ENCODE data around the gene LMX1A. TPM values are rescaled to one million over a fixed set of nuclear protein-coding genes. Genes with fewer than 3 reads are reported as not detected.

The LMX1A gene
- total RNA-seq, 1 donor from 2014 or later: not detected

DNA sequence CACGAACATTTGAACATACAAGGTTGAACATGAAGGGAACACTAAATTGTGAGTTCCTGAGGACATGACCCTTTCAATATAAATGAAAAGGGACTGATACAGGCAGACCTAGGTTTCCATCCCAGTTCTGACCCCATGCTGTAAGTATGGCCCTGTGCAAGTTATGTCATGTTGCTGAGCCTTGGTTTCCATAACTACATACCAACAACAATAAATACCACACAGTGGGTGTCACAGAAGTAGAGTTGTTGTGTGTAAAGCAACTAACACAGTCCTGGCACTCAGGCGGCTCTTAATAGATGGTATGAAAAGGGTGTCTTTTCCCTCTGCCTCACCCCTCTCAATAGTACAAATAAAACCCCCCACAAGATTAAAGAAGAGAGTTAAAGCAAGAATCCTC lies 140.8 kb downstream of the LMX1A start:
- Histone ChIP-seq H3K36me3 (no peaks in the 10 kb centered on the region), H3K27me3 (no peaks in the 10 kb centered on the region), H3K4me1 (no peaks in the 10 kb centered on the region), H3K9me3 (no peaks in the 10 kb centered on the region), H3K27ac (no peak overlapping the region), H3K4me3 (no peak overlapping the region)
- no peak for DNase-seq (ENCODE audit: extremely low spot score in 2 of 2)
- TF ChIP-seq POLR2A (IDR thresholded peaks at IDR 0.05) (no peak), POLR2AphosphoS5 (IDR thresholded peaks at IDR 0.05; ENCODE audit: insufficient read depth in 1 of 2, low read depth in 1 of 2) (no peak)
- TF ChIP-seq, protein P1, sequence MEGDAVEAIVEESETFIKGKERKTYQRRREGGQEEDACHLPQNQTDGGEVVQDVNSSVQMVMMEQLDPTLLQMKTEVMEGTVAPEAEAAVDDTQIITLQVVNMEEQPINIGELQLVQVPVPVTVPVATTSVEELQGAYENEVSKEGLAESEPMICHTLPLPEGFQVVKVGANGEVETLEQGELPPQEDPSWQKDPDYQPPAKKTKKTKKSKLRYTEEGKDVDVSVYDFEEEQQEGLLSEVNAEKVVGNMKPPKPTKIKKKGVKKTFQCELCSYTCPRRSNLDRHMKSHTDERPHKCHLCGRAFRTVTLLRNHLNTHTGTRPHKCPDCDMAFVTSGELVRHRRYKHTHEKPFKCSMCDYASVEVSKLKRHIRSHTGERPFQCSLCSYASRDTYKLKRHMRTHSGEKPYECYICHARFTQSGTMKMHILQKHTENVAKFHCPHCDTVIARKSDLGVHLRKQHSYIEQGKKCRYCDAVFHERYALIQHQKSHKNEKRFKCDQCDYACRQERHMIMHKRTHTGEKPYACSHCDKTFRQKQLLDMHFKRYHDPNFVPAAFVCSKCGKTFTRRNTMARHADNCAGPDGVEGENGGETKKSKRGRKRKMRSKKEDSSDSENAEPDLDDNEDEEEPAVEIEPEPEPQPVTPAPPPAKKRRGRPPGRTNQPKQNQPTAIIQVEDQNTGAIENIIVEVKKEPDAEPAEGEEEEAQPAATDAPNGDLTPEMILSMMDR (IDR thresholded peaks at IDR 0.05): no peak
- intact Hi-C loops (cut with DNase I): no loop called here

DNA sequence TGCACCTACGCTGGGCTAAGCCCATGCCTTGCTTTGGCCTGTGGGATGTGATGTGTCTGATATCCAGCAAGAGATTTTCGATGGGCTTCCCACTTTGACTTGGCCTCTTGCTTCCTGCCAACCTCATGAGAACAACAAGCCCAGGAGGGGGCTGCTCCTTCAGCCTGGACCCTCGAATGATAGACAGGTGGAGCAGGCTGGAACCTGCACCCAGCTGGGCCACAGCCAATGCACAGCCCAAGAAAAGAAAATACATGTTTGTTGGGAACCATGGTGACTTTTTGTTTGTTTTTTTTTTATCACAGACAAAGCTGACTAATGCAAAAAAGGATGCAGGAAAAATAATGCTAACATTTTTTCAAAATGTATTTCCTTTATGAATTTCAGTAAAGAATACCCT lies 144.3 kb downstream of the LMX1A start:
- no peak for DNase-seq (ENCODE audit: extremely low spot score in 2 of 2)
- no peak overlapping the region for H3K4me3 ChIP-seq
- intact Hi-C loops (cut with DNase I): no loop called here
- H3K27ac ChIP-seq: no peak overlapping the region
- no peaks in the 10 kb centered on the region for H3K4me1 ChIP-seq
- no peaks in the 10 kb centered on the region for H3K9me3 ChIP-seq
- TF ChIP-seq, protein P1 (IDR thresholded peaks at IDR 0.05): no peak
- TF ChIP-seq POLR2AphosphoS5 (IDR thresholded peaks at IDR 0.05; ENCODE audit: insufficient read depth in 1 of 2, low read depth in 1 of 2): no peak
- TF ChIP-seq POLR2A (IDR thresholded peaks at IDR 0.05): no peak
- H3K27me3 ChIP-seq: no peaks in the 10 kb centered on the region
- H3K36me3 ChIP-seq: no peaks in the 10 kb centered on the region

DNA sequence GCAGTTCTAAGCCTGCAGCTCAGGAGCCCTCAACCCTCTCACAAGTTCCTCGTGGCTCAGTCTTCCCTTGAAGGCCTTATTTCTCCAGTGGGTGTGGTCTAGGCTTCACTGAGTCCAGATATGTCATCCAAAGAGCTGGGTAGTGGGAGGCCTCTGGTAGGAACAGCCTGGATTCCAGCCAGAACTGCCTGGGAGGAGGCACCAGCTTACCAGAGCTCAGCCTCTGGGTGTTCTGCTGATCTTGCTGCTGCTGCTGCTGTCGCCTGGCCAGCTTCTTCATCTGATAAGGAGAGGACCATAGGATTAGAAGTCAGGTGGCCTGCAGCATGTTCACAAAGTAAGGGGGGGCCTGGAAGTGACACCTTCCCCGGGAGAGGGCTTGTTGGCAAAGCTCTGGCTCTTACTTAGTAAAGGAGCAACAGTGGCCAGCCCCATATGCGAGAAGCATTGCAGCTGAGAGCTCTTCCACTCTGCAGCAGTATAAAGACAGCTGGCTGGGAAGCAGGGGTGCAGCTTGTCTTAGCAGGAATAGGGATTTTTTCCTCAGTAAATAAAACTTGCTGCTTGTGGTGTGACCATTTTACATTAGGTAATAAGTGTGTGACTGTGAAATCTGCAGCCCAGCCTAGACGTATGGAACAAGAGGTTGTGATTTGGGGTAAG lies 148.5 kb downstream of the LMX1A start:
- Histone ChIP-seq H3K4me1 (no peaks in the 10 kb centered on the region), H3K27ac (no peak overlapping the region), H3K4me3 (no peak overlapping the region), H3K27me3 (no peaks in the 10 kb centered on the region), H3K9me3 (no peaks in the 10 kb centered on the region), H3K36me3 (no peaks in the 10 kb centered on the region)
- TF ChIP-seq, protein P1 (IDR thresholded peaks at IDR 0.05): no peak
- TF ChIP-seq POLR2A (IDR thresholded peaks at IDR 0.05) (no peak), POLR2AphosphoS5 (IDR thresholded peaks at IDR 0.05; ENCODE audit: insufficient read depth in 1 of 2, low read depth in 1 of 2) (no peak)
- DNase-seq (ENCODE audit: extremely low spot score in 2 of 2): no peak
- intact Hi-C loops (cut with DNase I): no loop called here

DNA sequence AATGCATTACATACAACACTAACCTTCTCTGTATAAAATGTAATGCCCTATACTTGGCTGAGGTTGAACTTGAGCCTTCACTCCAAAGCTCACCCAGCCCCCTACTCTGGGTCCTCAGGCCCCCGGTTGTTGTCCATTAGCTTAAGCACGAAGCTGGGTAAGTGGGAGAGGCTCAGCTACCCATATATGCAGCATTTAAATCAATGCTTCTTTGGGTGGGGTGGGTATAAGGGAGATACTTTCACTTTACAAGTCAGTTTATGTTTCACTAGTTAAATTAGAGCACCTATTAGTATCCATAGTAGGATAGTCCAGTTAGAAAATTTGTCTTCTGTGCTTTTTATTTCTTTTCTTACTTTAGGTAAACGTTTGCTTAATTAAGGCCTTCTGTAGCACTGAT lies 151.4 kb downstream of the LMX1A start:
- H3K9me3 ChIP-seq: no peaks in the 10 kb centered on the region
- DNase-seq (ENCODE audit: extremely low spot score in 2 of 2): no peak
- no peaks in the 10 kb centered on the region for H3K27me3 ChIP-seq
- TF ChIP-seq POLR2A (IDR thresholded peaks at IDR 0.05) (no peak), POLR2AphosphoS5 (IDR thresholded peaks at IDR 0.05; ENCODE audit: insufficient read depth in 1 of 2, low read depth in 1 of 2) (no peak)
- TF ChIP-seq, protein P1 (IDR thresholded peaks at IDR 0.05): no peak
- intact Hi-C loops (cut with DNase I): no loop called here
- no peak overlapping the region for H3K27ac ChIP-seq
- no peaks in the 10 kb centered on the region for H3K36me3 ChIP-seq
- H3K4me1 ChIP-seq: no peaks in the 10 kb centered on the region
- H3K4me3 ChIP-seq: no peak overlapping the region

DNA sequence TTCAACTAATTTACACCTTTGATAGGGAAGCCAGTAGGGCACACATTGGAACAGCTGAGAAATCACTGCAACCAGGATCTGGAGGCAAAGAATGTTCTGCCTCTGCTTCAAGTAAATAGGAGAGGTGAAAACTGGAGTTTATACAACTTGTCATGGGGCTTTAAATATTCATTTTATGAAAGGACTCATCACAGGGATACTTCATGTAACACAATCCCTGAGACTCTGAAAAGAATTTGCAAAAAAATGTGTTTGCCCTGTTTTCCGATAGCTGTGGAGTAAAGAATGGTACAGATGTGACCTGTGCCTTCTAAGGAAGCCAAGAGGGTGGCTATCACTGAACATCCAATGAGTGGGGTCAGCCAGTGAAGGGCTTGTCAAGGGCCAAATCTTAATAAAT lies 152.0 kb downstream of the LMX1A start:
- TF ChIP-seq, protein P1 (IDR thresholded peaks at IDR 0.05): no peak
- TF ChIP-seq POLR2A (IDR thresholded peaks at IDR 0.05): no peak
- TF ChIP-seq POLR2AphosphoS5 (IDR thresholded peaks at IDR 0.05; ENCODE audit: insufficient read depth in 1 of 2, low read depth in 1 of 2): no peak
- Histone ChIP-seq H3K4me3 (no peak overlapping the region), H3K27me3 (no peaks in the 10 kb centered on the region), H3K4me1 (no peaks in the 10 kb centered on the region), H3K27ac (no peak overlapping the region), H3K36me3 (no peaks in the 10 kb centered on the region), H3K9me3 (no peaks in the 10 kb centered on the region)
- intact Hi-C loops (cut with DNase I): no loop called here
- DNase-seq (ENCODE audit: extremely low spot score in 2 of 2): no peak
